GM19395 (cell line): ENCODE results near the gene ASTN1.

Experiments used
- ATAC-seq: cut with Tn5 transposase; IDR thresholded peaks from one replicate; pipeline ENCODE4 v1.9.1; 2021; ENCODE audit warnings: mild to moderate bottlenecking, moderate library complexity; ENCODE audit not compliant: unreplicated experiment

Gene ASTN1

GRCh38 chr1:177045151-177045550 lies 119.4 kb downstream of the ASTN1 start:
- ATAC-seq = no peak

GRCh38 chr1:177044390-177044789 lies 120.1 kb downstream of the ASTN1 start:
- ATAC-seq = no peak

- ATAC-seq = no peak
These were observed 120.9 kb downstream of the ASTN1 start for GRCh38 chr1:177043597-177043996.

GRCh38 chr1:177035586-177035985 lies 128.9 kb downstream of the ASTN1 start:
- ATAC-seq = no peak

- no peak for ATAC-seq
These were observed 130.9 kb downstream of the ASTN1 start for GRCh38 chr1:177033628-177034027.

GRCh38 chr1:177032434-177032833 lies 132.1 kb downstream of the ASTN1 start:
- no peak for ATAC-seq

GRCh38 chr1:177024623-177025022 lies 139.9 kb downstream of the ASTN1 start:
- ATAC-seq = no peak

- no peak for ATAC-seq
These were observed 140.8 kb downstream of the ASTN1 start for GRCh38 chr1:177023726-177024125.

GRCh38 chr1:177023249-177023648 lies 141.3 kb downstream of the ASTN1 start:
- ATAC-seq = no peak

- no peak for ATAC-seq
These were observed 142.8 kb downstream of the ASTN1 start for GRCh38 chr1:177021687-177022086.

GRCh38 chr1:177020851-177021589 lies 143.5 kb downstream of the ASTN1 start:
- no peak for ATAC-seq

- no peak for ATAC-seq
These were observed 147.1 kb downstream of the ASTN1 start for GRCh38 chr1:177017287-177017852.

GRCh38 chr1:177014325-177014724 lies 150.2 kb downstream of the ASTN1 start:
- no peak for ATAC-seq

- ATAC-seq = no peak
These were observed 152.1 kb downstream of the ASTN1 start for GRCh38 chr1:177012342-177012925.

GRCh38 chr1:177011508-177011907 lies 153.0 kb downstream of the ASTN1 start:
- ATAC-seq = no peak

GRCh38 chr1:177010211-177010825 lies 154.2 kb downstream of the ASTN1 start:
- no peak for ATAC-seq

- ATAC-seq = no peak
These were observed 155.9 kb downstream of the ASTN1 start for GRCh38 chr1:177008653-177009052.

GRCh38 chr1:177007437-177008161 lies 156.9 kb downstream of the ASTN1 start:
- no peak for ATAC-seq

- ATAC-seq = no peak
These were observed 161.6 kb downstream of the ASTN1 start for GRCh38 chr1:177002891-177003290.

- no peak for ATAC-seq
These were observed 163.0 kb downstream of the ASTN1 start for GRCh38 chr1:177001556-177001955.

- no peak for ATAC-seq
These were observed 166.2 kb downstream of the ASTN1 start for GRCh38 chr1:176998183-176998795.
